ENCODE measurements around the gene WDFY4. TPM values are rescaled to one million over a fixed set of nuclear protein-coding genes. Genes with fewer than 3 reads are reported as not detected.

Gene WDFY4, protein sequence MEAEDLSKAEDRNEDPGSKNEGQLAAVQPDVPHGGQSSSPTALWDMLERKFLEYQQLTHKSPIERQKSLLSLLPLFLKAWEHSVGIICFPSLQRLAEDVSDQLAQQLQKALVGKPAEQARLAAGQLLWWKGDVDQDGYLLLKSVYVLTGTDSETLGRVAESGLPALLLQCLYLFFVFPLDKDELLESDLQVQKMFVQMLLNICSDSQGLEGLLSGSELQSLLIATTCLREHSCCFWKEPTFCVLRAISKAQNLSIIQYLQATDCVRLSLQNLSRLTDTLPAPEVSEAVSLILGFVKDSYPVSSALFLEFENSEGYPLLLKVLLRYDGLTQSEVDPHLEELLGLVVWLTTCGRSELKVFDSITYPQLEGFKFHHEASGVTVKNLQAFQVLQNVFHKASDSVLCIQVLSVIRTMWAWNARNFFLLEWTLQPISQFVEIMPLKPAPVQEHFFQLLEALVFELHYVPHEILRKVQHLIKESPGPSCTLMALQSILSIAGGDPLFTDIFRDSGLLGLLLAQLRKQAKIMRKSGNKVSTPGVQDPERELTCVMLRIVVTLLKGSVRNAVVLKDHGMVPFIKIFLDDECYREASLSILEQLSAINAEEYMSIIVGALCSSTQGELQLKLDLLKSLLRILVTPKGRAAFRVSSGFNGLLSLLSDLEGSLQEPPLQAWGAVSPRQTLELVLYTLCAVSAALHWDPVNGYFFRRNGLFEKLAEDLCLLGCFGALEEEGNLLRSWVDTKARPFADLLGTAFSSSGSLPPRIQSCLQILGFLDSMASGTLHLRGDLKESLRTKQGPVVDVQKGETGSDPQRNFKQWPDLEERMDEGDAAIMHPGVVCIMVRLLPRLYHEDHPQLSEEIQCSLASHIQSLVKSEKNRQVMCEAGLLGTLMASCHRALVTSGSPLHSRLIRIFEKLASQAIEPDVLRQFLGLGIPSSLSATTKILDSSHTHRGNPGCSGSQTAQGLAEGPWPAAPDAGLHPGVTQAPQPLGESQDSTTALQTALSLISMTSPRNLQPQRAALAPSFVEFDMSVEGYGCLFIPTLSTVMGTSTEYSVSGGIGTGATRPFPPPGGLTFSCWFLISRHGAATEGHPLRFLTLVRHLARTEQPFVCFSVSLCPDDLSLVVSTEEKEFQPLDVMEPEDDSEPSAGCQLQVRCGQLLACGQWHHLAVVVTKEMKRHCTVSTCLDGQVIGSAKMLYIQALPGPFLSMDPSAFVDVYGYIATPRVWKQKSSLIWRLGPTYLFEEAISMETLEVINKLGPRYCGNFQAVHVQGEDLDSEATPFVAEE (N-terminal part only)
- not detected in 2 replicates for total RNA-seq
- long read RNA-seq = 0 reads

- H3K4me3 Mint-ChIP-seq (ENCODE audit: unreplicated experiment) = no peak within 1 kb of the TSS
- no peaks in the 10 kb centered on the region for H3K9me3 Mint-ChIP-seq (ENCODE audit: unreplicated experiment)
- no peaks in the 10 kb centered on the region for H3K4me1 Mint-ChIP-seq (ENCODE audit: unreplicated experiment)
- no peaks in the 10 kb centered on the region for H3K36me3 Mint-ChIP-seq (ENCODE audit: unreplicated experiment)
- no peak within 1 kb of the TSS for H3K27ac Mint-ChIP-seq (ENCODE audit: unreplicated experiment)
- no peak for TF ChIP-seq CTCF (IDR thresholded peaks at IDR 0.05)
- H3K27me3 Mint-ChIP-seq (ENCODE audit: unreplicated experiment) = peaks cover 12% of the 10 kb centered on the region
- DNase-seq (ENCODE audit: extremely low spot score, unreplicated experiment) = peak; percentile 67
These were observed at the start of gene WDFY4 for GRCh38 chr10:48684792-48685623. WDFY4 (plus strand) TSS chr10:48684873; CDS start chr10:48709733, 24,860 bp downstream.

- H3K27ac Mint-ChIP-seq (ENCODE audit: unreplicated experiment) = no peak overlapping the region
These were observed 49.6 kb upstream of the WDFY4 start for GRCh38 chr10:48634984-48635557.

GRCh38 chr10:48636231-48636630 is 48.4 kb upstream of the WDFY4 start:
- TF ChIP-seq CTCF (IDR thresholded peaks at IDR 0.05) = no peak
- H3K9me3 Mint-ChIP-seq (ENCODE audit: unreplicated experiment) = peaks cover 12% of the 10 kb centered on the region

More at GRCh38 chr10:48634984-48635557, 49.6 kb upstream of the WDFY4 start:
- Mint-ChIP-seq H3K4me1 (ENCODE audit: unreplicated experiment) (peaks cover 31% of the 10 kb centered on the region), H3K36me3 (ENCODE audit: unreplicated experiment) (no peaks in the 10 kb centered on the region), H3K4me3 (ENCODE audit: unreplicated experiment) (no peak overlapping the region), H3K27me3 (ENCODE audit: unreplicated experiment) (peaks cover 14% of the 10 kb centered on the region), H3K9me3 (ENCODE audit: unreplicated experiment) (peaks cover 4% of the 10 kb centered on the region)
- no peak for TF ChIP-seq CTCF (IDR thresholded peaks at IDR 0.05)
- peak; percentile 71 for DNase-seq (ENCODE audit: extremely low spot score, unreplicated experiment)

DNA sequence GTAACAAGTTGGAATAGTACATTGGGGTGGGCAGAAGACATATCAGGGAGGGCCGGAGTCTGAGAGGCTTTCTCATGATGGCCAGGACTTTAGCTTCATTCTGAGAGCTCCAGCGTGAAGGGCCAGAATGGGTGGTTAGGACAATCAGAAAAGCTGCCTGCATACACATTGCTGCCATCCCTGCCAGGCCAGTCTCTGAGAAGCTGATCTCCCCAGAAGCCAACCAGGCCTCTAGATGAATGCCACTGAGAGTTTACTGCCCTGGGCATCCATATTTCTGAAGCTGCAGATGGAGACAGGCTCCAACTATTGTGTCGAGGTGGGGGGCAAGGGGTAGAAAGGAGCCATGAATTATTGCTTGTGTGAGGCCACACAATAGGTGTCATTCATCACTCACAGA is 47.8 kb upstream of the WDFY4 start:
- Mint-ChIP-seq H3K9me3 (ENCODE audit: unreplicated experiment) (peaks cover 13% of the 10 kb centered on the region), H3K27me3 (ENCODE audit: unreplicated experiment) (peaks cover 8% of the 10 kb centered on the region), H3K27ac (ENCODE audit: unreplicated experiment) (no peak overlapping the region), H3K36me3 (ENCODE audit: unreplicated experiment) (peaks cover 2% of the 10 kb centered on the region), H3K4me3 (ENCODE audit: unreplicated experiment) (no peak overlapping the region), H3K4me1 (ENCODE audit: unreplicated experiment) (peaks cover 29% of the 10 kb centered on the region)
- peak; percentile 53 for DNase-seq (ENCODE audit: extremely low spot score, unreplicated experiment)
- no peak for TF ChIP-seq CTCF (IDR thresholded peaks at IDR 0.05)

More at GRCh38 chr10:48636231-48636630, 48.4 kb upstream of the WDFY4 start:
- Mint-ChIP-seq H3K36me3 (ENCODE audit: unreplicated experiment) (peaks cover 2% of the 10 kb centered on the region), H3K4me3 (ENCODE audit: unreplicated experiment) (no peak overlapping the region), H3K27ac (ENCODE audit: unreplicated experiment) (no peak overlapping the region), H3K4me1 (ENCODE audit: unreplicated experiment) (peaks cover 31% of the 10 kb centered on the region), H3K27me3 (ENCODE audit: unreplicated experiment) (peaks cover 11% of the 10 kb centered on the region)
- DNase-seq (ENCODE audit: extremely low spot score, unreplicated experiment) = peak; percentile 65
